ENCODE data around the gene EXOC4. TPM values are rescaled to one million over a fixed set of nuclear protein-coding genes. Genes with fewer than 3 reads are reported as not detected.

The EXOC4 gene
- total RNA-seq, 1 experiment from 2014 or later, result 75.8 TPM

DNA sequence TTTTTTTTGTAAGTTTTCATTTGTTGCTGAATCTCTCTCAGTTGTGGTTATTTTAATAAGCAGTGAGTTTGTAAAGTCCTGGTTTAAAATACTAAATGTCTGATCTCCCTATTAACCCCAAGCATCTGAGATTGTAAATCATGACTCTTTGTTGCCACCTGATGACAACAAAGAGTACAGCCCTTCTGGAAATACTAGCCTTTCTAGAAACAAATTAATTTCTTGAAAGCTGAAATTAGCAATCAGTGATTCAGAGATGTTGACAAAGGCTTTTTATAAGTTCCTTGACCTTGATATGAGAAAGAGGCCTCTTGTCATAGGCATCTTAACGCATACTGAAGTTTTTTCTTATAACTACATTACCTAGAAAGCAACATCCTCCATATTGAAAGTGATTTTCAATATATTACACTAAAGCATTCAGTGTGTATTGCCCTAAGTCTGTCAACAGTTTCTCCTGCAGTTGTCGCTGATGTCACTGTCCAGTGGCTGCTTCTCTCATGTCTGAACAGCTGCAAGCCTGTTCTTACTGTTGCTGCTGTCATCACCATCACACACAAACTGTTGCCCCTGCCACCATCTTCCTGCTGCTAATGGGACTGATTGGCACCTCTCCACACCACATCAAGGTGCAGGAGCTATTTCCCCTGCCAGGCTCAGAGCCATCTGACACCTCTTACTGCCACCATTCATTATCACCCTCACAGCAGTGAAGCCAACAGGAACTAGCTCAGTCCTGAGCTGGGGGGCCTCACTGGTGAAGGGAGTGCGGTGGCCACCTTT, 779.1 kb downstream of the EXOC4 start:
- no peak overlapping the region for H3K4me2 ChIP-seq (ENCODE audit: insufficient read depth, insufficient read length, low read length)
- Mint-ChIP-seq H3K27me3 (ENCODE audit: low read depth) (no peaks in the 10 kb centered on the region; the same call in none of the 2 replicates), H3K4me1 (peaks cover 31 to 36% of the 10 kb centered on the region in 2 experiments), H3K4me3 (no peak overlapping the region), H3K27ac (peak overlapping the region in 2 of 3 experiments; percentile 36 to 84; a peak in 2 of 7 replicates), H3K9me3 (peaks cover 18% of the 10 kb centered on the region in 2 experiments), H3K36me3 (ENCODE audit: insufficient read depth in 1 of 3, low read depth in 3 of 3) (peaks cover 11 to 21% (median 18%) of the 10 kb centered on the region in 3 experiments)
- no peak overlapping the region for H3K14ac ChIP-seq (ENCODE audit: insufficient read depth, low read length)
- H3K4me1 ChIP-seq (ENCODE audit: insufficient read depth, low read length), result peaks cover 9% of the 10 kb centered on the region
- no peak overlapping the region for H2AK5ac ChIP-seq (ENCODE audit: insufficient read length, low read length)
- H2BK120ac ChIP-seq (ENCODE audit: low read depth, low read length, poor library complexity, severe bottlenecking), result no peak overlapping the region
- no peak overlapping the region for H3K9ac ChIP-seq (ENCODE audit: extremely low read depth, insufficient read length, low read length)
- no peaks in the 10 kb centered on the region for H4K20me1 ChIP-seq (ENCODE audit: control insufficient read depth, insufficient read depth, insufficient read length)
- peaks cover 4% of the 10 kb centered on the region for H3K9me3 ChIP-seq (ENCODE audit: control insufficient read depth, low read depth, low read length)
- H3K18ac ChIP-seq (ENCODE audit: insufficient read length, low read depth, low read length), result no peak overlapping the region
- H3K79me2 ChIP-seq (ENCODE audit: insufficient read depth, low read length), result no peaks in the 10 kb centered on the region
- H2BK15ac ChIP-seq (ENCODE audit: low read depth, low read length), result no peak overlapping the region
- no peak overlapping the region for H3T11ph ChIP-seq (ENCODE audit: low read length)
- H4K5ac ChIP-seq (ENCODE audit: insufficient read length, low read depth, low read length), result no peak overlapping the region
- no peaks in the 10 kb centered on the region for H3K79me1 ChIP-seq (ENCODE audit: insufficient read depth, low read depth, low read length, poor library complexity, severe bottlenecking)
- no peak overlapping the region for H4K91ac ChIP-seq (ENCODE audit: insufficient read length, low read depth, low read length)
- no peak overlapping the region for H3K56ac ChIP-seq (ENCODE audit: insufficient read length, low read depth, low read length)
- H3K23ac ChIP-seq (ENCODE audit: insufficient read length, low read depth, low read length), result no peak overlapping the region
- no peak overlapping the region for H3K27ac ChIP-seq (ENCODE audit: insufficient read length, low read depth, low read length)
- H3K23me2 ChIP-seq (ENCODE audit: insufficient read length, low read depth, low read length, poor library complexity, severe bottlenecking), result no peaks in the 10 kb centered on the region
- WGBS (ENCODE audit: extremely low coverage, insufficient read length, low lambda C conversion rate), result no CpG with 5 or more reads among the region's 3 CpGs
- H4K8ac ChIP-seq (replicated peaks; ENCODE audit: insufficient read length, low read depth, low read length), result no peak overlapping the region
- DNase-seq, result no peak
- no peak overlapping the region for H2AFZ ChIP-seq (ENCODE audit: low read length)
- H2BK12ac ChIP-seq (ENCODE audit: insufficient read length, low read depth, low read length), result no peak overlapping the region
- H2BK20ac ChIP-seq (ENCODE audit: low read depth, low read length, poor library complexity, severe bottlenecking), result no peak overlapping the region
- no peak overlapping the region for H3K4ac ChIP-seq (ENCODE audit: low read depth, low read length)
- no peaks in the 10 kb centered on the region for H3K27me3 ChIP-seq (ENCODE audit: insufficient read depth, low read length)
- TF ChIP-seq, protein P1, sequence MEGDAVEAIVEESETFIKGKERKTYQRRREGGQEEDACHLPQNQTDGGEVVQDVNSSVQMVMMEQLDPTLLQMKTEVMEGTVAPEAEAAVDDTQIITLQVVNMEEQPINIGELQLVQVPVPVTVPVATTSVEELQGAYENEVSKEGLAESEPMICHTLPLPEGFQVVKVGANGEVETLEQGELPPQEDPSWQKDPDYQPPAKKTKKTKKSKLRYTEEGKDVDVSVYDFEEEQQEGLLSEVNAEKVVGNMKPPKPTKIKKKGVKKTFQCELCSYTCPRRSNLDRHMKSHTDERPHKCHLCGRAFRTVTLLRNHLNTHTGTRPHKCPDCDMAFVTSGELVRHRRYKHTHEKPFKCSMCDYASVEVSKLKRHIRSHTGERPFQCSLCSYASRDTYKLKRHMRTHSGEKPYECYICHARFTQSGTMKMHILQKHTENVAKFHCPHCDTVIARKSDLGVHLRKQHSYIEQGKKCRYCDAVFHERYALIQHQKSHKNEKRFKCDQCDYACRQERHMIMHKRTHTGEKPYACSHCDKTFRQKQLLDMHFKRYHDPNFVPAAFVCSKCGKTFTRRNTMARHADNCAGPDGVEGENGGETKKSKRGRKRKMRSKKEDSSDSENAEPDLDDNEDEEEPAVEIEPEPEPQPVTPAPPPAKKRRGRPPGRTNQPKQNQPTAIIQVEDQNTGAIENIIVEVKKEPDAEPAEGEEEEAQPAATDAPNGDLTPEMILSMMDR (conservative IDR thresholded peaks at IDR 0.05), result peak; percentile 45; the same call in 2 of the 3 replicates
- H2BK5ac ChIP-seq (ENCODE audit: insufficient read length, low read length), result no peak overlapping the region
